GM21526 (cell line): Measurements from ENCODE around the gene TIMM10.

Experiments used
- ATAC-seq: cut with Tn5 transposase; IDR thresholded peaks from one replicate; pipeline ENCODE4 v1.9.1; 2021; ENCODE audit warnings: moderate library complexity; ENCODE audit not compliant: unreplicated experiment, low FRiP score

Gene TIMM10, protein sequence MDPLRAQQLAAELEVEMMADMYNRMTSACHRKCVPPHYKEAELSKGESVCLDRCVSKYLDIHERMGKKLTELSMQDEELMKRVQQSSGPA

DNA sequence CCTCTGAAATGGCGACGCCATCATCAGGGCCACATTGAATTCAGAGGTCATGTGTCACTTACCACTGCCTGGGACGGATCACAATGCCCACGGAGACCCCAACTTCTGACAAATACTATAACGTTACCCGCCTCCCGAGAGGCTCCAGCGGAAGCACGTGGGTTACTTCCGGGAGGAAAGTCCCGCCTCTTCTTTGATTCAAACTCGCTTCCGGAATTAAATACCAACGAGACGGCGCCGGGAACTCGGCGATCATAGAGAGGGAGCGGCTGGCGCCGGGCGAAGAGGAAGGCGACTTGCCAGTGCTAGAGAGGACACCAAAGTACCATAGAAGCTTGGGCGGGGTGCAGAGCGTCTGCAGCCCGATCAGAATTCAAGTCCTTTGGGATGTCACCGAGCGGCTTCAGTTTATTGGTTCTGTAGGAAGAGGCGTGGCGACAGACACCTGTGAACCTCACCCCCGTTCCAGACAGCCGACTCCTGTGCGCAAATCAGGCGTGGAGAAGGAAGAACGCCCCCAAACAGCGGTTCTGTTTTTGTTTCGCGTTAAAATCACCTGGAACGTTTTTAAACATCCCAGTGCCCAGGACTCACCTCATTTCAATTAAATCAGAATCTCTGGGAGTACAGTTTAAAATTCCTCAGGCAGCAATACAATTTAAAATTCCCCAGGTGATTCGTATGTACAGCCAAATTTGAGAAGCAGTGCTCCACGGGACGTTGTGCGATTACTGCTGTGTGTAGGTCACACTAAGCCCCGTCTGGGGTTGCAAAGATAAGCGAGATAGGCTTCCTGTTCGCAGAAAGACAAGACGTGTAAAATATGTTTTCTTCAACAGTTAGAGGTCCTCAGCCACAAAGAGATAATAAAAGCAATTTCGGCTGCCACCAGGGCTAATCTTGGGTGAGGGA is at the start of gene TIMM10:
Gene TIMM10, minus strand, starts transcription at position 159 of the 912 bp plus-strand sequence. CDS start 565 bp downstream, outside the sequence.
- peak; percentile 98 for ATAC-seq

DNA sequence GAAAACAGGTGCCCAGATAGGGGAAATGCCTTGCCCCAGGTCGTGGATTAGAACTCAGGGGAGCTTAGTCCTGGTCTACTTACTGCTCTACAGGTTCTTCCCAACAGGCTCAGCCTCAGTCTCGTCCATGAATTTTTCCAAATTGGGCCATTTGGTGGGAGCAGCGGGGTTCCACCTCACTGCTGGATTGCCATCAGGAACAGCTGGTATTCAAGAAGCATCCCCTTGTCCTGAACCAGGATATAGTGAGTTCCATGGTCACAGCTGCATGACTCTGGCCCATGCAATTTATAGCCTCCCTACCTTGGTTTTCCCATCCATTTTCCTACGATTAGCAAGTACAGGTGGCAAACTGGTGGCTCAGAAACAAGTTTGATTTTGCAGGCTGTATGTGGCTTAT is 43.5 kb upstream of the TIMM10 start:
- no peak for ATAC-seq

DNA sequence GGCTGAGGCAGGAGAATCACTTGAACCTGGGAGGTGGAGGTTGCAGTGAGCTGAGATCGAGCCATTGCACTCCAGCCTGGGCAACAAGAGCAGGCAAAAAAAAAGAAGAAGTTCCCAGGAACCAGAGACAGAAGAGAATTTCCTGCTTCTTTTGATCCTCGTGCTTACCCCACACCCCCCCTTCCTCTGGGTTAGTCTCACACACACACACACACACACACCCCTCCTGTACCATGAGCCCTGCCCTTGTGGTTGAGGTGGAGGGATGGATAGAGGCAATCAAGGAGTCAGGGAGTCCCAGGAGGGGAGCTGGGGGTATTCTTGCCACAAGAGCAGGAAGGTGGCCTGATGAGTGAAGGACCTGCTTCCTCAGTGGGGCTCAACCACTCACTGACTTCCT is 41.1 kb upstream of the TIMM10 start:
- no peak for ATAC-seq

DNA sequence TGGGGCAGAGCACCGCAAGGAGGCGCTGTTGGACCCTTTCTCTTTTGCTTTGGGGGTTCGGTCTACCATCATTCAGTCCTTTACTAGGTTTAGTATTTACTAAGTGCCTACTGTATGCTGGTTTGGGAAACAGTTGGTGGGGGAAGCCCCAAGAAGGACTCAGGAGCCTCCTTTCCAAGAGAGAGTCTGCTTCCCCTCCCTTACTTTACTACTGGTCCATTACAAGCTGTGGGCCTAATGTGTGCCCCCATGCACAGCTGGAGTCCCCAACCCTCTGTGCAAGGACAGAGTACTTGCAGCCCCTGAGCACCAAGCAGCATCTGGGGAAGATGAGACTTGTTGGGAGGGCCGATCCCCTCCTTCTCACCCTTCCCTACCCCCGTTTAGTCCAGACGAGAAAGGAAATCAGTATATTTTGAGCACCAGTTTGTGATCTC is 37.8 kb upstream of the TIMM10 start:
- ATAC-seq: peak; percentile 67

- ATAC-seq: peak; percentile 50
These were observed 37.2 kb upstream of the TIMM10 start, which contains the start of gene UBE2L6 for GRCh38 chr11:57567515-57568329. UBE2L6 (minus strand) TSS chr11:57567672; CDS start chr11:57567611, 61 bp downstream.

DNA sequence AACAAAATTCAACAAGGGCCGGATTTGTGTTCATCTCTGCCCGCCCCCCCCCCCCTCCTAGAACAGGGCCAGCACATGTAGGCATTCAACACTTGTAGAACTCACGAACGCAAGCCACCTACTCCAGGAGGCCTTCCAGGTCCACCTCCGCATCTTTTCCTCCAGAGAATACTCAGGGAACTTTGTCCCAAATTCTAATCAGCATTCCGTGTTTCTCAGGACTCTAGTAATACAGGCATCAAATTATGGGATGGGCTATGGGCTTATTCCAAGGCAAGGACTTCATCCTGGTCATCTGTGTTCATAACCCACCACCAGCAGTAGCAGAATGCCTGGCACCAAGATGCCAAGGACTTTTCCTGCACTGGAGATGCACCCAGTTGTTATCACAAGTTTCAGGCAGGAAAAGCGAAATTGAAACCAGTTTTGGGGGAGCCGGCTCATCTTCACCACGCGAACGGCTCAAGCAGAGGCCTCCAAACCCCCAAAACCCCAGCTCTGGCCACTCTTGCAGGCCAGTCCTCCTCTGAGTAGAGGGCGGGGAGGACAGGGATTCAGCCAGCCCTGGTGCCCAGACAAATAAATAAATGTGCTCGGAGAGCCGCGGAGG is 36.5 kb upstream of the TIMM10 start:
- peak; percentile 1 for ATAC-seq

GRCh38 chr11:57566005-57566904 is 35.7 kb upstream of the TIMM10 start:
- peak; percentile 62 for ATAC-seq

DNA sequence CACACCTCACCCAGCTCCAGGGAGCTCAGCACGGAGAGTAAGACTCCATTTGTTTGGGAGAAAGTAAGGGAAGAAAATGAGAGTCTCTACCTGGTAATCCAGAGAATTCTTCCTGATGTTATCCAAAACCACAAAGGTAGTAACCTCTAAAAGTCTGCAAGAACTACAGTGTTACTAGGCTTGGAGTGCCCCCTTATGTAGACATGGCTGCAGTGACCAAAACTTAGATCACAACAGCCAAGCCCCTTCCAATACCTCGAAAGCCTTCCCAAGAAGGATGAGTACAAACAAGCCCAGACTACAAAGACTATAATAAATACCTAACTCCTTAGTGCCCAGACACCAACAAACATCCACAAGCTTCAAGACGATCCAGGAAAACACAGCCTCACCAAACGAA is 32.0 kb upstream of the TIMM10 start:
- no peak for ATAC-seq

- no peak for ATAC-seq
These were observed 29.6 kb upstream of the TIMM10 start for GRCh38 chr11:57560146-57560545.

- ATAC-seq: no peak
These were observed 25.5 kb upstream of the TIMM10 start for GRCh38 chr11:57556041-57556440.

- no peak for ATAC-seq
These were observed 24.8 kb upstream of the TIMM10 start for GRCh38 chr11:57555393-57555792.

- ATAC-seq: no peak
These were observed 21.9 kb upstream of the TIMM10 start for GRCh38 chr11:57552479-57552878.

DNA sequence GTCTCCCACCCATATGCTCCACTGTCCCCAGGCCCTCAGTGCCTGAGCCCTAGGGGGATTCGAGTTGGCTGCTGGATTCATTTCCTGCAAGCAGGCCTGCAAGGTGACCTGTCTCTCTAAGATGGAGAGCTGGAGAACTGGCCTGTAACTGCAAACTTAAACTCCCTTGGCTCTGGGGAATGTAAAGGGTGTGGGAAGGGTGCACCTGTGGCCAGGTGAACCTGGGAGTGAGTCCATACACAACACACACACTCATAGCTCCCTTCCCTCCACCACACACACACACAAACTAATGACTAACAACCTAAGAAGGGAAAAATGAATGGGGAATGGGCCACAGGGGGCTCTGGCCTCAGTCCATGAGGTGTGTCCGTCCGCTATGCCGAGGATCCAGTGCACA is 21.4 kb upstream of the TIMM10 start:
- ATAC-seq: no peak

- ATAC-seq: no peak
These were observed 19.4 kb upstream of the TIMM10 start for GRCh38 chr11:57549983-57550382.

- peak; percentile 90 for ATAC-seq
These were observed 17.4 kb upstream of the TIMM10 start for GRCh38 chr11:57547854-57548377.

DNA sequence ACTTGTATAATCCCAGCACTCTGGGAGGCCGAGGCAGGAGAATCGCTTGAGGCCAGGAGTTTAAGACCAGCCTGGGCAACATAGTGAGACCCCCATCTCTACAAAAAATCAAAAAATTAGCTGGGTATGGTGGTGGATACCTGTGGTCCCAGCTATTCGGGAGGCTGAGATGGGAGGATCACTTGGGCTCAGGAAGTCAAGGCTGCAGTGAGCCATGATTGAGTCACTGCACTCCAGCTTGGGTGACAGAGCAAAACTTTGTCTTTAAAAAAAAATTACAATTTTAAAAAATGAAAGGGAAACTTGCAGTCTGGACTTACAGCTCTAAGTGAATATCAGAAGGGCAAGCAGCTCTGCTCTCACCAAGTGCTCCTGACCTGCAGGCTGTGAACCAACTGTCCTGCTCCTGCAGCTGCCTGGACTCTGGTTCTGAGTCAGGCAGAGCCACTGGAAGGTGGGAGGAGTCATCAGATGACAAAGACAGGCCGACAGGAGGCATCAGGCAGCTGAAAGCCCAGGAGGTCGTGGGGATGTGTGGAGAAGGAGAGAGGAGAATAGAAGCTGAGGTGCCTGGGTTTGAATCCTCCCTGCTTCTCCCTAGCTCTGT is 16.4 kb upstream of the TIMM10 start:
- ATAC-seq: peak; percentile 53

DNA sequence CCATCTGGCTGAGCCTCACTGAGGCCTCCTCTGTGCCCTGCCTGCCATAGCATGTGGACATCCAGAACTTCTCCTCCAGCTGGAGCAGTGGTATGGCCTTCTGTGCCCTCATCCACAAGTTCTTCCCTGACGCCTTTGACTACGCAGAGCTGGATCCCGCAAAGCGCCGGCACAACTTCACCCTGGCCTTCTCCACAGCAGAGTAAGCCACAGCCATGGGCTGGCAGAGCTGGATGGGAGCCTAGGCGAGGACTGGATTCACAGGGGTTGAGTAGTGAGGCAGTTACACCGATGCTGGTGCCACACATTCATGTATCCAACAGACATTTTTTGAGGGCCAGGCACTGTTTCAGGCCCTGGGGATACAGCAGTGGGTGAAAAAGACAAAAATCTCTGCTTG is 15.9 kb upstream of the TIMM10 start:
- no peak for ATAC-seq

- ATAC-seq: no peak
These were observed 15.3 kb upstream of the TIMM10 start for GRCh38 chr11:57545883-57546282.

GRCh38 chr11:57544566-57544965 is 14.0 kb upstream of the TIMM10 start:
- ATAC-seq: no peak
